HCT116 (cell line): Measurements from ENCODE around the gene GCNT2. TPM values are rescaled to one million over a fixed set of nuclear protein-coding genes. Genes with fewer than 3 reads are reported as not detected.

Experiments used
- ATAC-seq: fragments of 200-7000 bp; cut with Tn5 transposase; 2 replicates; pipeline ENCODE4 v1.9.1; 2020; ENCODE audit warnings: mild to moderate bottlenecking, moderate library complexity
- BruUV-seq: library from RNA; stranded (reverse); fragments of 400-500 nt; replicated peaks from 2 replicates; lab custom pipeline; 2021; lab: Mats Ljungman, UMichigan
- CTCF ChIA-PET: fragments of 300-600 bp; sonication (Branson Sonifier 250); formaldehyde crosslinking; loops from one replicate; lab custom pipeline; 2021; ENCODE audit warnings: antibody characterized with exemption; lab: Charles Lee
- POLR2A ChIA-PET: fragments of 300-600, 350-600 bp; sonication (Branson Sonifier 250); formaldehyde crosslinking; loops from one replicate; lab custom pipeline; 2021; ENCODE audit warnings: antibody characterized with exemption; lab: Charles Lee
- RAD21 ChIA-PET, 2 experiments: fragments of 300-600 bp; sonication (Branson Sonifier 250); formaldehyde crosslinking; loops; one replicate each; lab custom pipeline; 2023; ENCODE audit warnings: low total read pairs in 2 of 2; ENCODE audit not compliant: uncharacterized antibody in 2 of 2, unreplicated experiment in 2 of 2, low non-redundant PET in 1 of 2; lab: Charles Lee
- DNase-seq: peaks from one replicate; pipeline ENCODE4 v3.0.0-alpha.2; 2010; ENCODE audit warnings: low read depth, low spot score
- H2AFZ ChIP-seq: fragments of 200-600 bp; shearing (Covaris generic), sonication (generic); 2 replicates; pipeline ENCODE4 v1.6.1; 2017; ENCODE audit warnings: low read depth, mixed run types, mixed read lengths, antibody characterized with exemption, low read length; ENCODE audit not compliant: poor library complexity, severe bottlenecking
- H3K27ac ChIP-seq: 2 replicates; pipeline ENCODE4 v1.5.1; 2012; ENCODE audit warnings: low read depth, low read length
- H3K27me3 ChIP-seq: fragments of 200-600 bp; sonication (generic); 2 replicates; pipeline ENCODE4 v1.6.1; 2016; ENCODE audit warnings: mixed run types, low read length, mixed read lengths; ENCODE audit not compliant: insufficient read depth
- H3K36me3 ChIP-seq, 2 experiments: fragments of 200-500 bp in 1 of 2; fragments of 200-600 bp in 1 of 2; sonication (Bioruptor generic) in 1 of 2; sonication (generic) in 1 of 2; 2 replicates each; pipeline versions ENCODE4 v1.5.1 to v1.6.1; 2014 to 2016; ENCODE audit warnings: low read length in 2 of 2, inconsistent platforms in 1 of 2, mixed read lengths in 1 of 2, mixed run types in 1 of 2; ENCODE audit not compliant: insufficient read depth in 2 of 2, control insufficient read depth in 1 of 2
- H3K4me1 ChIP-seq, 2 experiments: fragments of 200-600 bp in 1 of 2; sonication (generic) in 1 of 2; 2 replicates each; pipeline versions ENCODE4 v1.5.1 to v1.6.1; 2012 to 2017; ENCODE audit warnings: low read length in 2 of 2, inconsistent platforms in 1 of 2, mild to moderate bottlenecking in 1 of 2, mixed read lengths in 1 of 2, mixed run types in 1 of 2, moderate library complexity in 1 of 2; ENCODE audit not compliant: insufficient read depth in 2 of 2, control insufficient read depth in 1 of 2
- H3K4me2 ChIP-seq: fragments of 200-600 bp; sonication (generic); 2 replicates; pipeline ENCODE4 v1.6.1; 2017; ENCODE audit warnings: mixed run types, low read length, mixed read lengths
- H3K4me3 ChIP-seq, 2 experiments: fragments of 200-600 bp in 1 of 2; sonication (generic) in 1 of 2; replicated peaks in 1 of 2; 2 replicates each; pipeline ENCODE4 v1.5.1; 2011 to 2016; ENCODE audit warnings: low read length in 2 of 2, control low read depth in 1 of 2, low read depth in 1 of 2, mild to moderate bottlenecking in 1 of 2, mixed read lengths in 1 of 2, mixed run types in 1 of 2
- H3K79me2 ChIP-seq: fragments of 200-600 bp; sonication (generic); 2 replicates; pipeline ENCODE4 v1.6.1; 2017; ENCODE audit warnings: mild to moderate bottlenecking, mixed run types, low read length, moderate library complexity, mixed read lengths; ENCODE audit not compliant: insufficient read depth
- H3K9ac ChIP-seq: fragments of 200-600 bp; sonication (generic); 2 replicates; pipeline ENCODE4 v1.6.1; 2016; ENCODE audit warnings: low read length, mixed read lengths
- H3K9me2 ChIP-seq: fragments of 200-600 bp; sonication (generic), shearing (Covaris generic); 2 replicates; pipeline ENCODE4 v1.6.1; 2017; ENCODE audit warnings: mixed run types, mild to moderate bottlenecking, moderate library complexity; ENCODE audit not compliant: insufficient read depth
- H3K9me3 ChIP-seq, 2 experiments: fragments of 200-500 bp in 1 of 2; fragments of 200-600 bp in 1 of 2; sonication (Bioruptor generic) in 1 of 2; sonication (generic) in 1 of 2; 2 replicates each; pipeline ENCODE4 v1.6.1; 2014 to 2017; ENCODE audit warnings: low read length in 2 of 2, mixed read lengths in 2 of 2, inconsistent platforms in 1 of 2, low read depth in 1 of 2, mild to moderate bottlenecking in 1 of 2, mixed run types in 1 of 2, moderate library complexity in 1 of 2; ENCODE audit not compliant: control insufficient read depth in 1 of 2, insufficient read depth in 1 of 2
- H4K20me1 ChIP-seq: fragments of 200-600 bp; sonication (generic), shearing (Covaris generic); 2 replicates; pipeline ENCODE4 v1.6.1; 2017; ENCODE audit warnings: mixed run types, mild to moderate bottlenecking, moderate library complexity; ENCODE audit not compliant: insufficient read depth
- CBX3 ChIP-seq: IDR thresholded peaks from 2 replicates; pipeline ENCODE4 v1.6.1; 2012; ENCODE audit warnings: low read depth
- CEBPB ChIP-seq: IDR thresholded peaks from 2 replicates; pipeline ENCODE4 v1.6.1; 2012; ENCODE audit warnings: low read depth
- EGR1 ChIP-seq: IDR thresholded peaks from 2 replicates; pipeline ENCODE4 v1.6.1; 2012; ENCODE audit warnings: low read depth
- ELF1 ChIP-seq: IDR thresholded peaks from 2 replicates; pipeline ENCODE4 v1.6.1; 2012; ENCODE audit warnings: low read depth, borderline replicate concordance
- EZH2 ChIP-seq: fragments of 200-600 bp; sonication (generic); IDR thresholded peaks from 2 replicates; pipeline ENCODE4 v1.6.1; 2017; ENCODE audit warnings: antibody characterized with exemption, mixed run types
- EZH2phosphoT487 ChIP-seq: fragments of 200-600 bp; IDR thresholded peaks from 2 replicates; pipeline ENCODE4 v1.6.1; 2018; ENCODE audit warnings: antibody characterized with exemption, borderline replicate concordance
- POLR2A ChIP-seq: IDR thresholded peaks from 2 replicates; pipeline ENCODE4 v1.7.0; 2011; ENCODE audit warnings: borderline replicate concordance; ENCODE audit not compliant: insufficient read depth, insufficient read length; ENCODE audit errors: extremely low read depth
- POLR2AphosphoS5 ChIP-seq: IDR thresholded peaks from 2 replicates; pipeline ENCODE4 v1.6.1; 2011; ENCODE audit warnings: mild to moderate bottlenecking, low read depth, low read length, moderate library complexity
- SIN3A ChIP-seq: IDR thresholded peaks from 2 replicates; pipeline ENCODE4 v1.6.1; 2012; ENCODE audit warnings: low read depth
- SP1 ChIP-seq: IDR thresholded peaks from 2 replicates; pipeline ENCODE4 v1.6.1; 2012; ENCODE audit warnings: low read depth
- SRF ChIP-seq: IDR thresholded peaks from 2 replicates; pipeline ENCODE4 v1.6.1; 2012; ENCODE audit warnings: low read depth
- TCF7L2 ChIP-seq: IDR thresholded peaks from 2 replicates; pipeline ENCODE4 v1.7.0; 2011; ENCODE audit warnings: borderline replicate concordance, inconsistent platforms; ENCODE audit not compliant: insufficient read depth, insufficient read length; ENCODE audit errors: extremely low read depth
- YY1 ChIP-seq: IDR thresholded peaks from 2 replicates; pipeline ENCODE4 v1.6.1; 2011; ENCODE audit warnings: low read length, low read depth, moderate library complexity, mild to moderate bottlenecking; ENCODE audit not compliant: insufficient replicate concordance; ENCODE audit errors: extremely low read depth
- ZFX ChIP-seq: fragments of 450-650 bp; IDR thresholded peaks from 2 replicates; pipeline ENCODE4 v1.6.1; 2017
- ZNF274 ChIP-seq: fragments of 200-500 bp; sonication (Bioruptor generic); IDR thresholded peaks from 2 replicates; pipeline ENCODE4 v1.6.1; 2014; ENCODE audit warnings: mild to moderate bottlenecking, low read depth, low read length, inconsistent platforms
- intact Hi-C: fragments of 100-400 bp; cut with micrococcal nuclease; formaldehyde crosslinking; loops from 2 replicates; pipeline ENCODE4 v1.10.0; 2022
- total RNA-seq: library from RNA; stranded (reverse); gene quantifications from one replicate; pipeline ENCODE4 v1.2.1, GENCODE V29; 2021; ENCODE audit not compliant: unreplicated experiment
- TF ChIP-seq, protein P1 (sequence below): IDR thresholded peaks from 2 replicates; pipeline ENCODE4 v1.6.1; 2012
- TF ChIP-seq, protein P2 (sequence below): IDR thresholded peaks from 2 replicates; pipeline ENCODE4 v1.6.1; 2011; ENCODE audit warnings: mild to moderate bottlenecking, low read length, moderate library complexity; ENCODE audit not compliant: insufficient replicate concordance; ENCODE audit errors: extremely low read depth
- TF ChIP-seq, protein P3 (sequence below): IDR thresholded peaks from 2 replicates; pipeline ENCODE4 v1.6.1; 2012; ENCODE audit warnings: low read depth
- TF ChIP-seq, protein P4 (sequence below): IDR thresholded peaks from 2 replicates; pipeline ENCODE4 v1.6.1; 2012

The GCNT2 gene
- total RNA-seq, 1 experiment from 2014 or later: 0.74 TPM

DNA sequence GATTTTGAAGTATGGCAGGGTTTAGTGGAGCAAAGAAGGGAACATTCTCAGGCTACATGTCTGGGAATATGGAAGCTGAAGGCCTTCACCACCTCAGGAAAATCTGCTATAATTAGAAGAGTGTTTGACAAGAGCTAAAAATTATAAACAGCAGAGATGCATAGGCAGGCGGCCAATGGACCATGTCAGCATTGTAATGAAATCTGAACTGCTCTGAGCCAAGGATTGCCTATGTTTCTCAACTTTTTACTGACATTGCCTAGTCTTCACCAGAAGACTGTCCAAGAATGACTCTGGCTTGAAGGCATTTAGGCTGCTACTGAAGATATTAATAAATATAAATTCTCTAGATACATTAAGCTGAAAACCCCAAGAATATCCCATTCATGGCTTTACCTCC, 89.1 kb downstream of the GCNT2 start:
- no peak overlapping the region for H3K27ac ChIP-seq
- intact Hi-C loops: no loop called here
- ATAC-seq (no peak), DNase-seq (no peak)
- ChIA-PET CTCF (no interaction called here), POLR2A (interaction anchor here (0.7 kb wide), 1 partner anchor 205 kb away, joined by 4 read pairs; no protein-coding TSS in a partner anchor), RAD21 (no interaction called here)
- no peaks in the 10 kb centered on the region for H3K36me3 ChIP-seq
- no peaks in the 10 kb centered on the region for H3K27me3 ChIP-seq
- TF ChIP-seq CEBPB: no peak
- TF ChIP-seq SIN3A: no peak
- no peak for TF ChIP-seq EZH2phosphoT487
- no peak for TF ChIP-seq ELF1
- TF ChIP-seq, protein P1, sequence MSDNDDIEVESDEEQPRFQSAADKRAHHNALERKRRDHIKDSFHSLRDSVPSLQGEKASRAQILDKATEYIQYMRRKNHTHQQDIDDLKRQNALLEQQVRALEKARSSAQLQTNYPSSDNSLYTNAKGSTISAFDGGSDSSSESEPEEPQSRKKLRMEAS: no peak
- no peak for TF ChIP-seq TCF7L2
- no peak for TF ChIP-seq SP1
- TF ChIP-seq YY1: no peak
- TF ChIP-seq CBX3: no peak
- no peak for TF ChIP-seq POLR2AphosphoS5
- TF ChIP-seq ZNF274: no peak
- TF ChIP-seq, protein P2, sequence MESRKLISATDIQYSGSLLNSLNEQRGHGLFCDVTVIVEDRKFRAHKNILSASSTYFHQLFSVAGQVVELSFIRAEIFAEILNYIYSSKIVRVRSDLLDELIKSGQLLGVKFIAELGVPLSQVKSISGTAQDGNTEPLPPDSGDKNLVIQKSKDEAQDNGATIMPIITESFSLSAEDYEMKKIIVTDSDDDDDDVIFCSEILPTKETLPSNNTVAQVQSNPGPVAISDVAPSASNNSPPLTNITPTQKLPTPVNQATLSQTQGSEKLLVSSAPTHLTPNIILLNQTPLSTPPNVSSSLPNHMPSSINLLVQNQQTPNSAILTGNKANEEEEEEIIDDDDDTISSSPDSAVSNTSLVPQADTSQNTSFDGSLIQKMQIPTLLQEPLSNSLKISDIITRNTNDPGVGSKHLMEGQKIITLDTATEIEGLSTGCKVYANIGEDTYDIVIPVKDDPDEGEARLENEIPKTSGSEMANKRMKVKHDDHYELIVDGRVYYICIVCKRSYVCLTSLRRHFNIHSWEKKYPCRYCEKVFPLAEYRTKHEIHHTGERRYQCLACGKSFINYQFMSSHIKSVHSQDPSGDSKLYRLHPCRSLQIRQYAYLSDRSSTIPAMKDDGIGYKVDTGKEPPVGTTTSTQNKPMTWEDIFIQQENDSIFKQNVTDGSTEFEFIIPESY: no peak
- no peak for TF ChIP-seq EZH2
- no peak for TF ChIP-seq SRF
- TF ChIP-seq, protein P3, sequence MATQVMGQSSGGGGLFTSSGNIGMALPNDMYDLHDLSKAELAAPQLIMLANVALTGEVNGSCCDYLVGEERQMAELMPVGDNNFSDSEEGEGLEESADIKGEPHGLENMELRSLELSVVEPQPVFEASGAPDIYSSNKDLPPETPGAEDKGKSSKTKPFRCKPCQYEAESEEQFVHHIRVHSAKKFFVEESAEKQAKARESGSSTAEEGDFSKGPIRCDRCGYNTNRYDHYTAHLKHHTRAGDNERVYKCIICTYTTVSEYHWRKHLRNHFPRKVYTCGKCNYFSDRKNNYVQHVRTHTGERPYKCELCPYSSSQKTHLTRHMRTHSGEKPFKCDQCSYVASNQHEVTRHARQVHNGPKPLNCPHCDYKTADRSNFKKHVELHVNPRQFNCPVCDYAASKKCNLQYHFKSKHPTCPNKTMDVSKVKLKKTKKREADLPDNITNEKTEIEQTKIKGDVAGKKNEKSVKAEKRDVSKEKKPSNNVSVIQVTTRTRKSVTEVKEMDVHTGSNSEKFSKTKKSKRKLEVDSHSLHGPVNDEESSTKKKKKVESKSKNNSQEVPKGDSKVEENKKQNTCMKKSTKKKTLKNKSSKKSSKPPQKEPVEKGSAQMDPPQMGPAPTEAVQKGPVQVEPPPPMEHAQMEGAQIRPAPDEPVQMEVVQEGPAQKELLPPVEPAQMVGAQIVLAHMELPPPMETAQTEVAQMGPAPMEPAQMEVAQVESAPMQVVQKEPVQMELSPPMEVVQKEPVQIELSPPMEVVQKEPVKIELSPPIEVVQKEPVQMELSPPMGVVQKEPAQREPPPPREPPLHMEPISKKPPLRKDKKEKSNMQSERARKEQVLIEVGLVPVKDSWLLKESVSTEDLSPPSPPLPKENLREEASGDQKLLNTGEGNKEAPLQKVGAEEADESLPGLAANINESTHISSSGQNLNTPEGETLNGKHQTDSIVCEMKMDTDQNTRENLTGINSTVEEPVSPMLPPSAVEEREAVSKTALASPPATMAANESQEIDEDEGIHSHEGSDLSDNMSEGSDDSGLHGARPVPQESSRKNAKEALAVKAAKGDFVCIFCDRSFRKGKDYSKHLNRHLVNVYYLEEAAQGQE: no peak
- no peak for TF ChIP-seq ZFX
- TF ChIP-seq, protein P4, sequence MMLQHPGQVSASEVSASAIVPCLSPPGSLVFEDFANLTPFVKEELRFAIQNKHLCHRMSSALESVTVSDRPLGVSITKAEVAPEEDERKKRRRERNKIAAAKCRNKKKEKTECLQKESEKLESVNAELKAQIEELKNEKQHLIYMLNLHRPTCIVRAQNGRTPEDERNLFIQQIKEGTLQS: no peak
- no peak for TF ChIP-seq EGR1
- TF ChIP-seq POLR2A: no peak
- BruUV-seq: no TSS peak
- no peaks in the 10 kb centered on the region for H3K4me1 ChIP-seq
- H3K9me3 ChIP-seq: no peaks in the 10 kb centered on the region
- H3K9me2 ChIP-seq: no peaks in the 10 kb centered on the region
- H2AFZ ChIP-seq: no peak overlapping the region
- H3K4me2 ChIP-seq: no peak overlapping the region
- H3K79me2 ChIP-seq: no peaks in the 10 kb centered on the region
- no peaks in the 10 kb centered on the region for H4K20me1 ChIP-seq
- H3K9ac ChIP-seq: no peak overlapping the region
- H3K4me3 ChIP-seq: no peak overlapping the region
